Occipital lobe (tissue), 2 donors: Measurements from ENCODE around the gene RAX2. TPM values are rescaled to one million over a fixed set of nuclear protein-coding genes. Genes with fewer than 3 reads are reported as not detected.
"Not testable (repeated sequence)": the region's sequence is repeated elsewhere in the genome, so short reads cannot be mapped to it uniquely, and the experiment has no call there.

Experiments used
- DNase-seq: peaks from one replicate; lab custom pipeline; 2025; lab: John Stamatoyannopoulos, UW
- total RNA-seq: library from RNA; depleted of rRNA; stranded (reverse); fragments of >200 nt; gene quantifications from one replicate; pipeline ENCODE4 v1.2.3, GENCODE V29; 2014

The RAX2 gene
- total RNA-seq, 1 donor from 2014 or later = not detected

DNA sequence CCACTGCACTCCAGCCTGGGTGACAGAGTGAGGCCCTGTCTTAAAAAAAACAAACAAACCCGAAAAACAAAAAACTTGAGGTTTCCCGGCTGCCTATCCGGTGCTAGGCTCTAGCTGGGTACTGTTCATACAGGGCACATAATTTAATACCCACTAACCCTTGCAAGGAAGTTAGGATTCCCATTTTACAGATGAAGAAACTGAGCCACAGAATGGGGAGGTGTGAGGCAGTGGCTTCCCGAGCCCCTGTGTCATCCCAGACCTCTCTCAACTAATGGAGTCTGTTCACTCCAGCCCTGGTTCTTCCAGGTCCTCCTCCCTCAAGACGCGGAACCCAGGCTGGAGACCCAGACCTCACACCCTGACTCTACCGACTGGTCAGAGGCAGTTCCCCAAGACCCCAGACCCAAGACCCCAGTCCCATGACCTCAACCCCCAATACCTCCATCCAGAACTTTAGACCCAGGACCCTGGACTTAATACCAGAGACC is 11.1 kb downstream of the RAX2 start:
- DNase-seq = no peak

DNA sequence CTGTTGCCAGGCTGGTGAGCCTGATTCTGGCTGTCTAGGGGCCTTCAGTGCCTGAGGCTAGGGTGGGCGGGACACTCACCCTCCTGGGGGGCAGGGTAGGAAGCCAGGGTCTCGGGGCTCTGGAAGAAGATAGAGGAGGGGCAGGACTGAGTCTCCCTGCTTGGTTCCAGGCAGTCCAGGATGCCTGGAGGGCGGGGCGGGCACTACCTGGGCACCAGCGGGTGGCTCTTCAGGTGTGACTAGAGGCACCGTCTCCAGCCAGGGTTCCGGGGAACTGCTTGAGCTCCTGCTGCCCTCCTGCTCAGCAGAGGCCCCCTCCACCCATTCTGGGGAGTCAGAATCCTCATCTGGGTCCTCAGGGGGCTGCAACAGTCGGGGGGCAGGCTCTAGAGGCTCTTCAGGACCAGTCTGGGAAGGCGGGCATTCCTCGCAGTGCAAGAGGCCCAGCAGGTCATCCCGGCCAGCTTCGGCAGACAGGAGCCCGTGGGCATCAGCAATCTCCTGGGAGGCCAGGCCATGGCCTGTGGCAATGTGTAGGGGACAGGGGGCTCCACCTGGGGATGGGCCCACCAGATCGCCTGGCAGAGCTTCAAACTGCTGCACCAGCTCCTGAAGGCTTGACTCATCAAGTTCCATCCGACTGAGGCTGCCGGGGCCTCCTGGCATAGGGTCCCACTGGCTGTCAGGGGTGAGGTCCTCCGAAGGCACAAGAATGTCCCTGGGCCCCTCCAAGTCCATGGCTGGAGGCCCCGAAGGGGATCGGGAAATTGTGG is 12.4 kb downstream of the RAX2 start:
- DNase-seq = no peak

DNA sequence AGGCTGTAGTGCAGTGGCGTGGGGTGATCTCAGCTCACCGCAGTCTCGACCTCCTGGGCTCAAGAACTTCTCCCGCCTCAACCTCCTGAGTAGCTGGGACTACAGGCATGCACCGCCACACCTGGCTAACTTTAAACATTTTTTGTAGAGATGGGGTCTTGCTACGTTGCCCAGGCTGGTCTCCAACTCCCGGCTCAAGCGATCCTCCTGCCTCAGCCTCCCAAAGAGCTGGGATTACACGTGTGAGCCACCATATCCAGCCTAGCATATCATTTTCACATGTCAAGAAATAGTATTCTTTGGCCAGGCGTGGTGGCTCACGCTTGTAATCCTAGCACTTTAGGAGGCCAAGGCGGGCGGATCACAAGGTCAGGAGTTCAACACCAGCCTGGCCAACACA is 13.7 kb downstream of the RAX2 start:
- DNase-seq = not testable (repeated sequence)

DNA sequence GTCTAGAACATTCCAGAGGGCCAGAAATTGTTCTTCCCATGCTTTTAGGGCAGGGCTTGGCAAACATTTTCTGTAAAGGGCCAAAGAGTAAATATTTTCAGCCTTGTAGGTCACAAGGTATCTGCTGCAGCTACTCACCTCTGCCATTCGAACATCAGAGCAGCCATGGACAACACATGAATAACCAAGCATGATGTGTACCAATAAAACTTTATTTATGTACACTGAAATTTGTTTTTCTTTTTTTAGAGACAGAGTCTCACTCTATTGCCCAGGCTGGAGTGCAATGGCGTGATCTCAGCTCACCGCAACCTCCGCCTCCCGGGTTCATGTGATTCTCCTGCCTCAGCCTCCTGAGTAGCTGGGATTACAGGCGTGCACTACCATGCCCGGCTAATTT is 14.3 kb downstream of the RAX2 start:
- not testable (repeated sequence) for DNase-seq

DNA sequence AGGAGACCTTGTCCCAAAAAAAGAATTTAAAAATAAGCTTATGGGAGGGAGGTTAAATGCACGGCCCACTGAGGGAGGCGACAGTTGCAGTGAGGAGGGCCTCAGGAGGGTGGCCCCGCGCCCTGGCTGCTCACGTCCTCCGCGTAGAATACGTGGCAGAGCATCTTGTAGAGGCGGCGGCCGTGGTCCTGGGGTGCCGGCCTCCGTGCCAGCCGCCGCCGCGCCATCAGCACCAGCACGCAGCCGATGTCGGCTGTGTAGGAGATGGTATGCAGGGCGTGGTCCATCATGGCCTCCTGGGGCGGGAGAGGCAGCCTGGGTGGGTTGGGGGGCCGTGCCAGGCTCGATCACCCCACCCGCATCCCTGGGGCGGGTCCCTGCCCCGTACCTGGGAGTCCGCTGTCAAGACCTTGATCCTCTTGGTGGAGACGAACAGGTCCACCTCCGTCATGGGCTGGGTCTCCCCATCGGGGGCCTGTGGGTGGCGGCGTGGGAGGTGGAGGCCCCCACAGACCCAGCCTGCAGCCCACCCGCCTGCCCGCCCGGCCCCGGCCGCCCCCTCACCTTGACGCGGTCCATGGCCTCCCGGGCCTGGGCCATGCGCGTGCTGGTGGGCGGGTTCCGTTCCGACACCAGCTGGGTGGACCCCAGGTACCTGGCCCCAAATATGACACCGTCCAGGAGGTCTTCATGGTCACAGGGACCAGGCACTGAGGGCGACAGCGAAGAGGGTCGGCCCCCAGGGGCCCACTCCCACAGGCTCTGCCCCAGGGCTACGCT is 18.2 kb downstream of the RAX2 start:
- no peak for DNase-seq

DNA sequence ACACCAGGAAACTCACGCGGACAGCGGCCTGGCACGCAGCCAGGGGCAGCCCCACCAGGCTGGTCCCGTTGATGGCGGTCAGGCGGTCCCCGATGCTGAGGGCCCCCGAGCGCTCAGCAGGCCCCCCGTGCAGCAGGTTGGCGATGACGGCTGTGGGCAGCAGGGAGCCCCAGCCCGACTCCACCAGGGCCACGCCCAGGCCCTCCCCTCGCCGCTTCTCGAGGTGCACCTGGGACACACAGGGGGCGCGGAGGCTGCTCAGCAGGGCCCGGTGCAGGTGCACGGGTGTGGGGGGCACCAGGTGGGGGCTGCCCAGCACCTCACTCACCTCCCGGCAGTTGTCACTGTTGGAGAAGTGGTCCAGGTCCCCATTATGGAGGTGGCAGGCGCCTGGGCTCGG is 19.5 kb downstream of the RAX2 start:
- no peak for DNase-seq

DNA sequence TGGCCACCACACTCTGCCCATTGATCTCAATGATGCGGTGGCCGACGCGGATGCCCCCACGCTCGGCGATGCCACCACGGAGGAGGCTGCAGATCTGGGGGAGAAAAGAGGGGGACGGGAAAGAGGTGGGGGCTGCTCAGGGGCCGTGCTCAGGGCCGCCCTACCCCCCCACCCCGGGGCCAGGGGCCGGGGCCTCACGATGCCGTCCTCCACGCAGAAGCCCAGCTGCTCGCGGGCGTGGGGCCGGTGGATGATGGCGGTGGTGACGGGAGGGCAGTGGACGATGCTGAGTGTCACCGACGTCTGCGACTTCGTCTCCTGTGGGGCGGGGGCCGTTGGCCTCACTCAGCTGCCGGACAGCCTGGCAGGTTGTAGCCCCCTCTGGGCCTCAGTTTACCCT is 20.8 kb downstream of the RAX2 start:
- DNase-seq = no peak

DNA sequence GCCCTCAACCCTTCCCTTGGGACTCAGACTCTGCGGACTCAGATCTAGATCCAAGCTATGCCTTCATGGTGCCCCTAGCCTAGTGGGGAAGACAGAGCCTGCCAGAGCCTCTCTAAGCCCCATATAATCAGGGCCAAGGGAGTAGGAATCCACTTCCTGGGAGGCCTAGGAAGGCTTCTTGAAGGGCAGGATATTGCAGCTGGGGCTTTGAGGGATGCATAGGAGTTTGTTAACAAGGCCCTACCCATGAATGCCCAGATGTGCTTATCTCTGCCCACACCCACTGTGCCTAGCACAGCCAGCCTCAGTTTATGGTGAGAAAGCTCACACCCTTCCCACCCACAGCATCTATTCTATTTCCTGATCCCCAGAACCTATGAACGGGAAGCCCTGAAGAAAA is 21.8 kb downstream of the RAX2 start:
- DNase-seq = no peak

DNA sequence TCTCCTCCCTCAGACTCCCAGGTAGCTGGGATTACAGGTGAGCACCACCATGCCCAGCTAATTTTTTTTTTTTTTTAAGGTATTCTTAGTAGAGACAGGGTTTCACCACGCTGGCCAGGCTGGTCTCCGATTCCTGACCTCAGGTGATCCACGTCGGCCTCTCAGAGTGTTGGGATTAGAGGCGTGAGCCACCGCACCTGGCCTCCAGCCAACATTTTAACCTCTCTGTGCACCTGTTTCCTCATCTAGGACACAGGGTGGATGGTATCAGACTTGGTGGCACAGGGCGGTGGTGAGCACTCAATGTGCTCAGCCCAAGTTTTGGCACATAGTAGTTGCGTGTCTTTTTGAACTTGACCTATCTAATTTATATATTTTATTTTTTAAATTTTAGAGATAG is 23.1 kb downstream of the RAX2 start:
- DNase-seq = no peak

DNA sequence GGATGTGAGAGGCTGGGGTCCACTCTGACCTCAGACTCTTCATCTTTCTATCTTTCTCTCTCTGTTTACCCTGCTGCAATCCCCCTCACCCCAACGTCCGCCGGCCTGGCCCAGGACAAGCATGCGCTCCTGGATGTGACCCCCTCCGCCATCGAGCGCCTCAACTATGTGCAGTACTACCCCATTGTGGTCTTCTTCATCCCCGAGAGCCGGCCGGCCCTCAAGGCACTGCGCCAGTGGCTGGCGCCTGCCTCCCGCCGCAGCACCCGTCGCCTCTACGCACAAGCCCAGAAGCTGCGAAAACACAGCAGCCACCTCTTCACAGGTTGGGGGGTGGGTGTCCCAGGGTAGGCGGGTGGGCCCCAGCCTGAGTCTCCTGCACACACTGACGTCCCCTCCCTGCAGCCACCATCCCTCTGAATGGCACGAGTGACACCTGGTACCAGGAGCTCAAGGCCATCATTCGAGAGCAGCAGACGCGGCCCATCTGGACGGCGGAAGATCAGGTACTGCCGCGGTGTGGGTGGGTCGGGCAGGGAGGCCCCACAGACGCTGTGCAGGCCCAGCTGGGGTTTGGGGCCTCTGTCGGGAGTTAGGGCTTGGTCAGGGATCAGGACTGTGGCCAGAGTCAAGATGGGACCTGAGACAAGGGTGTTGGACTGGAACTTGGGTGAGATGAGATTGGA is 25.5 kb downstream of the RAX2 start:
- DNase-seq = no peak

DNA sequence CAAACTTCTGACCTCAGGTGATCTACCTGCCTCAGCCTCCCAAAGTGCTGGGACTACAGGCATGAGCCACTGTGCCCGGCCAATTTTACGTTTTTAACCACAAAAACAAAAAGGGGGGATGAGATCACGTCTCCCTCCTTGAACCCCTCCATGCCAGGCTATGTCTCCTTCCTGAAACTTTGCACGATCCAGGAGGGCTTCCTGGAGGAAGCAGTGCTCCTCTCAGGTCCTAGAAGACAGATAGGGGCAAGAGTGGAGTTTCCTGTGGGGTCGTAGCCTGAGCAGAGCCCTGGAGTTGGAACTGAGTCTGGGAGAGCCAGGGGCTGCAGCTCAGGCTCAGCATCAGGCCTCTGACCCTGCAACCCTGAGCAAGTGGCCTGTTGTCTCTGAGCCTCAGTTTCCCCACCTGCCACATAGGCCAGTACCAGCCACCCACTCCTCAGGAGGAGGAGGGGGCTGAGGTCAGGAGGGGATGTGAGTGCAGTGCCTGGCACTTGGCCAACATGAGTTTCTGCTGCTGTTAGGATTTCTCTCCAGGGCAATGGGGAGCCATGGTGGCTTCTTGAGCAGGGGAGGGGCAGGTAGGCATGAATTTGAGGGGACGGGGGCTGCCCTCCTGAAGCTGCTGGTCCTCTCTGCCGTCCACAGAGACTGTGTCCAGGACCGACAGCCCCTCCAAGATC is 26.5 kb downstream of the RAX2 start:
- DNase-seq = no peak

DNA sequence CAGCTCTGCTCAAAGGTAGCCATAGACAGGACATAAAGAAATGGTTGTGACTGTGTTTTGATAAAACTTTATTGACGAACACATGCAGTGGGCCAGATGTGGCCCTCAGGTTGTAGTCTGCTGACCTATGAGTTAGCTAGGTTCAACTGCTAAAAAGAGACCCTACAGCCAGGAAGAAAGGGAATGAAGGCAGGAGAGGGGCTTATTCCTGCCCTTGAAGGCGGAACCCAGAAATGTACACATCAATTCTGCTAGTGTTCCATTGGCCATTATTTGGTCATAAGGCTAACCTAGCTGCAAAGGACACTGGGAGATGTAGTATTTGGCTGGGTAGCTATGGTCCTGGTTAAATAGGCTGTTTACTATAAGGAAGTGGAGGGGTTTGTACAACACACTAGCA is 28.5 kb downstream of the RAX2 start:
- no peak for DNase-seq

DNA sequence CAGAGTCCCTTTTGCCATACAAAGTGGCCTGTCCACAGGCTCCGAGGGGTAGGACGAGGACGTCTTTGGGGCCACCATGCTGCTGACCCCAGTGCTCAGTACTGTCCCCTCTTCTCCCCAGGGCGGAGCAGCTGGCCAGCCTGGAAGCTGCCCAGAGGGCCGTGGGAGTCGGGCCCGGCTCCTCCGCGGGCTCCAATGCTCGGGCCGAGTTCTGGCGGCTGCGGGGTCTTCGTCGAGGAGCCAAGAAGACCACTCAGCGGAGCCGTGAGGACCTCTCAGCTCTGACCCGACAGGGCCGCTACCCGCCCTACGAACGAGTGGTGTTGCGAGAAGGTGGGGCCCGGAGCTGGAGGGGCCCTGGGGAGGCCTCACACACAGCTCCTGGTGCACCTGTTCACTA is 31.6 kb downstream of the RAX2 start:
- DNase-seq = no peak

DNA sequence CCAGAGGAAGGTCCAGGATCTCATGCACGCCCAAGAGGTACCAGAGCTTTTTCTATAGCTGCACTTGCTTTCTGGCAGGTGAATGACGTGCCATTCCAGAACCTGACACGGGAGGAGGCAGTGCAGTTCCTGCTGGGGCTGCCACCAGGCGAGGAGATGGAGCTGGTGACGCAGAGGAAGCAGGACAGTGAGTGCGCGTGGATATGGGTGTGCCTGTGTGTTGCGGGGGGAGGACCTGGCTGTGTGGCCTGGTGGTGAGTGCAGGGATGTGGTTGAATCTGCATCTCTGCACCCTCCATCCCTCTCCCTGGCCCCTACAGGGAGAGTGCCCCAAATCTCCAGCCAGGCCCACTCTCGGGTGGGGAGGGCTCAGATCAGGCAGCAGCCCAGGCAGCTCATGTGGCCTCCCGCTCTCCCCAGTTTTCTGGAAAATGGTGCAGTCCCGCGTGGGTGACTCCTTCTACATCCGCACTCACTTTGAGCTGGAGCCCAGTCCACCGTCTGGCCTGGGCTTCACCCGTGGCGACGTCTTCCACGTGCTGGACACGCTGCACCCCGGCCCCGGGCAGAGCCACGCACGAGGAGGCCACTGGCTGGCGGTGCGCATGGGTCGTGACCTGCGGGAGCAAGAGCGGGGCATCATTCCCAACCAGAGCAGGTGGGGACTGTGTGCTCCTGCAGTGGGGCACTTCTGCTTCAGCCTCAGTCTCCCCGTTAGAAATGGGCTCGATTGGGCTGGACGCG is 33.4 kb downstream of the RAX2 start:
- DNase-seq = no peak

DNA sequence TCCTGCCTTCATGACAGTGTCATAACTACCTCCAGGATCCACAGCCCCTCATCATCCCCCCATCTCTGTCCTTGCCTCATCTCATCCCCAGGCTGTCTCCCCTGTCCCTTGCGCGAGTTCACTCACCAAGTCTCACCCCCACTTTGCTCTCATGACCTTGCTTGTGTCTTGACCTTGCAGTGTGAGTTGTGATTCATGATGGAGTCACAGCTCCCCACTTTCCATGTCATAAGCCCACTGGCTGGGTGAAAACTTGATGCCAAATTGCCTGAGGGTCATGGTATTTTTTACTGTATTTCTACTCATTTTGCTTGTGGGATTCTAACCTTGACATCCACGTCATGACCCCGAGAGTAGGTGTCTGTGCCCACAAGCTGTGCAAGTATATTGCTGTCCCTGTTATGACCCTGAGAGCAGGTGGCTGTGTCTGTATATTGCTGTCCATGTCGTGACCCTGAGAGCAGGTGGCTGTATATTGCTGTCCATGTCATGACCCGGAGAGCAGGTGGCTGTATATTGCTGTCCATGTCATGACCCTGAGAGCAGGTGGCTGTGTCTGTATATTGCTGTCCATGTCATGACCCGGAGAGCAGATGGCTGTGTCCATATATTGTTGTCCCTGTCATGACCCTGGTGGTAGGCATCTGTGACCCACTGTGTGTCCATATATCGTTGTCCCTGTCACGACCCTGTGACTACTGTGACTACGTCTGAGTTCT is 34.4 kb downstream of the RAX2 start:
- no peak for DNase-seq

DNA sequence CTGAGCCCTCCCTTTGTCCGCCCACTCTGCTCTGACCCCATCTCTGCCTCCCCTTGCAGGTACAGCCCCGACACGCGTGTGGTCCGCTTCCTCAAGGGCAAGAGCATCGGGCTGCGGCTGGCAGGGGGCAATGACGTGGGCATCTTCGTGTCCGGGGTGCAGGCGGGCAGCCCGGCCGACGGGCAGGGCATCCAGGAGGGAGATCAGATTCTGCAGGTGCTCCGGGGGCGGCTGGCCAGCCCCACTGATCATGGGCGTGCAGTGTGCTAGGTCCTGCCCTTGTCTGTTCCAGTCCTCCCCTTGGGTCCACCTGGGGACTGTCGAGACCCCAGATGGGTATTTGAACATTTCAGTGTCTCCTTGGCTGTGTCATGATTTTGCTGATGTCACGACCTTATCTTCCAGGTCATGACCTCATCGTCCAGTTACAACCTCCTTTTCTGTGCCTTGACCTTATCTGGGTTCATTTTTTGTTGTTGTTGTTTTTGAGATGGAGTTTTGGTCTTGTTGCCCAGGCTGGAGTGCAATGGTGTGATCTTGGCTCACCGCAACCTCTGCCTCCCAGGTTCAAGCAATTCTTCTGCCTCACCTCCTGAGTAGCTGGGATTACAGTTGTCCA is 35.8 kb downstream of the RAX2 start:
- no peak for DNase-seq

DNA sequence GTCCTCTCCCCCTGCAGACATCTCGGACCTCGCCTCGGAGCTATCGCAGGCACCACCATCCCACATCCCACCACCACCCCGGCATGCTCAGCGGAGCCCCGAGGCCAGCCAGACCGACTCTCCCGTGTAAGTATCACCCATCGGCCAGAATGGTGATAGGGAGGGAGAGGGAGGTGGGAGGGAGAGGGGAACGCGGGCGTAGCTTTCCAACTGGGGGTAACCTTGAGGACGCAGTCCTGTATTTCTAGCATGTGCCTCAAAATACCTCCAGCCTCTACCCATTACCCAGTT is 37.8 kb downstream of the RAX2 start:
- no peak for DNase-seq

DNA sequence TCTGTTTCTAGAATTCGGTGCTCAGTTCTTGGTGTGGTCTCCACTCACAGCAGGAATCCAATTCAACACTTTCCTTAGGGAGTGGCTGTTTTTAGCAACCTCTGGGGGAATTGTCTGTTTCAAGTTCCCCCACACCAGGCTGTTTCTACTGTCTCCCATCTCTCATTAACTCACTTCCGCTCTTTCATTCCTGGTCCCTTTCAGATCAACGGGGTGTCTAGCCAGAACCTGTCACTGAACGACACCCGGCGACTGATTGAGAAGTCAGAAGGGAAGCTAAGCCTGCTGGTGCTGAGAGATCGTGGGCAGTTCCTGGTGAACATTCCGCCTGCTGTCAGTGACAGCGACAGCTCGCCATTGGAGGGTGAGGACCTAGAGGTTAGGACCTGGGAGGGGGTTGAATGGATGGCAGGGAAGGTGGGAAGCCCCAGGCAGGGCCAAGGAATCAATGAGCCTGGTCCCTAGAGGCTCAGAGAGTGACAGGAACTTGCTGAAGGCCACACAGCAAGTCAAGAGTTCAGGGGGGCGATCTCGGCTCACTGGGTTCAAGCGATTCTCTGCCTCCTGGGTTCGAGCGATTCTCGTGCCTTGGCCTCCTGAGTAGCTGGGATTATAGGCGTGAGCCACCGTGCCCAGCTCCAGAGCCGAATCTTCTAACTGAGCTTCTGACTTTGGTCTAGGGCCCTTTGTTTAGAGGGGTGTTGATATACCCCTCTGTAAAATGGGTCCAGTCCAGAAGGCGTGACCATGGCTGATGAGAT is 38.3 kb downstream of the RAX2 start:
- DNase-seq = no peak

DNA sequence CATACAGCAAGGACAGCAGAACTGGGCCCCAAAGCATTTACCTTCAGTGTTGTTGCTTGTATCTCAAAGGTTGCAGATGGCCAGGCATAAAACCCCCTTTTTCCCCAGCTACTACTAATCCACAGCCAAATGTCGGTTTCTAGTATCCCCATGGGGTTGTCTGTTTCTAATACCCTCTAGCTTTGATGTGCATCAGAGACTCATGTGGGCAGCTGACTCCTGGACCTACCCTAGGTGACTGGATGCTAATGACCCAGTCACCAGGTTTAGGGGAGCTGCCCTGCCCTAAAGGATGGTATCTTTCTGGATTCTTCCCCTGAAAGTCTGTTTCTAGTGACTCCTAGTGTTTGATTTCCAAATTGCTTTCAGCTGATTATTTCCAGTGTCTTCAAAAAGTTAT is 39.9 kb downstream of the RAX2 start:
- DNase-seq = no peak
